Measurements from ENCODE around the gene TCTA.

DNA sequence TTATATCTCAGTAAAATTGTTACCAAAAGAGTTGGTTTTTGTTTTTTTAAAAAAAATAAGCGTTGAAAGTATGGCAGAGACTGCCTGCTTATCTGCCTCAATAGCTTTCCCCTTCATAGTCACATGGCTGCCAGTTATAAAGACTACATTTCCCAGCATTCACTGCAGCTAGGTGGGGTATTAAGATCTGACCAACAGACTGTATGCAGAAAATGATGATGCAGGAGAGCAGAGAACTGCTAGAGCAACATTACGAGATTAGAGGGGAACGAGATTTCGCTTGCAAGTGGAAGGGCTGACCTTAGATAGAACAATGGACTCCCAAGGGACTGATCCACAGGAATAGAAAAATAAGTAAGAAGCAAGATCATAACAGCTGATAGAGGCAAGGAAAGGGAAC, 14.8 kb upstream of the TCTA start:
- TF ChIP-seq CEBPB (IDR thresholded peaks at IDR 0.05): no peak
- TF ChIP-seq CREB1 (IDR thresholded peaks at IDR 0.05; ENCODE audit: low read depth): no peak
- TF ChIP-seq ZBTB7A (IDR thresholded peaks at IDR 0.05; ENCODE audit: low read depth): no peak
- no peak for TF ChIP-seq RAD21 (IDR thresholded peaks at IDR 0.05; ENCODE audit: low read depth)
- no peak for TF ChIP-seq FOXM1 (IDR thresholded peaks at IDR 0.05; ENCODE audit: borderline replicate concordance, low read depth)
- TF ChIP-seq YY1 (IDR thresholded peaks at IDR 0.05; ENCODE audit: low read depth): peak; percentile 75

Measured in Ishikawa (cell line).